AG09319 (cell line): Measurements from ENCODE around the gene ARHGEF17.

Experiments used
- DNase-seq: peaks from one replicate; pipeline ENCODE4 v3.0.0-alpha.2; 2010; ENCODE audit warnings: low read depth; ENCODE audit errors: extremely low read depth
- CTCF ChIP-seq: IDR thresholded peaks from 2 replicates; pipeline ENCODE4 v1.5.1; 2011; ENCODE audit warnings: low read depth, mild to moderate bottlenecking, inconsistent platforms, low read length, moderate library complexity

ARHGEF17 gene

GRCh38 chr11:73383249-73384124 is 75.4 kb downstream of the ARHGEF17 start:
- no peak for DNase-seq
- TF ChIP-seq CTCF = no peak

- TF ChIP-seq CTCF = no peak
- no peak for DNase-seq
Measured at GRCh38 chr11:73384125-73384441, 76.0 kb downstream of the ARHGEF17 start.

DNA sequence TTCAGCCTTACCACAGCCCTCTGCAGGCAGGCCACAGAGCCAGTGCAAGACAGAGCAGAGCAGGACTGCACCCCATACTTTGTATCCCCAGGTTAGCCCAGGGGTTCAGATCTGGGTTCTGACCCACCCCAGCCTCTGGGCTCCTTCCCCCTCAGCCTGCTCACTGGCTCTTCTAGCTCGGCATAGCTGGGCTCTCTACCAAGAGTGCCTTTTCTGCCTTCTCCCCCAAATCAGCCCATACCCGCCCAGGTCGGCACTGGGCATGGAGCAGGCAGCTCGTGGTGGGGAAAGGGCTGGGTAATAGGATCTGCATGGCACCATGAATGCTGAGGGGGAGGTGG is 76.4 kb downstream of the ARHGEF17 start:
- no peak for TF ChIP-seq CTCF
- no peak for DNase-seq

- no peak for TF ChIP-seq CTCF
- DNase-seq = no peak
Measured at GRCh38 chr11:73384872-73385689, 77.0 kb downstream of the ARHGEF17 start.

- no peak for DNase-seq
Measured at GRCh38 chr11:73386016-73386415, 77.9 kb downstream of the ARHGEF17 start.

DNA sequence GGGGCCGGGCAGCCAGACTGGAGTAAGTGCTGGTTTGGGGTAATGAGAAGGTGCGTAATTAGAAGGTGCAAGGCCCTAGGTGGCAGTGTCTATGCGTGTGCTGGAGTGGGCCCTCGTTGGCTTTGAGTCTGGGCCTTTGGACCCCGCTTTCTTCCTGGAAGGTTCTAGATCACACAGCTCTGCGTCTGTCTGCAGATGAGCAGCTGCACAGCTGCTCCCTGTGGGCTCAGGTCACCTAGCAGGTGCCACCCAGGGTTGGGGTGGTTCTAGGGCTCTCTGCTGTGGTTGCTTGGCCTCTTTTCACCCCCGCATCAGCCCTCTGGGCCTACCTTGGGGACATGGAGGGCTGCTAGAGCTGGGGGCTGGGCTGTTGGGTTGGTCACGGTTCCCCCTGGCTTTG is 78.5 kb downstream of the ARHGEF17 start:
- no peak for TF ChIP-seq CTCF
- DNase-seq = no peak

More at GRCh38 chr11:73386016-73386415, 77.9 kb downstream of the ARHGEF17 start:
- TF ChIP-seq CTCF = no peak
